Uterus (tissue), 4 donors: ENCODE data around the gene PLXNA4. TPM values are rescaled to one million over a fixed set of nuclear protein-coding genes. Genes with fewer than 3 reads are reported as not detected.

ENCODE experiments used
- DNase-seq, 2 donors: peaks; one replicate each; pipeline ENCODE4 v3.0.0-alpha.2; 2019 to 2020
- H3K27ac ChIP-seq, 2 donors: fragments of 200-600 bp; sonication (generic); 1 replicate in 1 of 2; 2 replicates in 1 of 2; pipeline ENCODE4 v1.5.1; 2016 to 2018
- H3K27me3 ChIP-seq, 2 donors: fragments of 200-600 bp; sonication (generic); one replicate each; pipeline ENCODE4 v1.5.1; 2018 to 2019; ENCODE audit warnings: control low read depth in 1 of 2
- H3K36me3 ChIP-seq, 2 donors: fragments of 200-600 bp; sonication (generic); one replicate each; pipeline ENCODE4 v1.5.1; 2019; ENCODE audit warnings: control low read depth in 1 of 2
- H3K4me1 ChIP-seq, 2 donors: fragments of 200-600 bp; sonication (generic); one replicate each; pipeline ENCODE4 v1.5.1; 2018 to 2019; ENCODE audit warnings: control low read depth in 1 of 2
- H3K4me3 ChIP-seq, 2 donors: fragments of 200-600 bp; sonication (generic); 1 replicate in 1 of 2; 2 replicates in 1 of 2; pipeline ENCODE4 v1.5.1; 2018 to 2019; ENCODE audit warnings: mild to moderate bottlenecking in 1 of 2
- H3K9me3 ChIP-seq, 2 donors: fragments of 200-600 bp; sonication (generic); one replicate each; pipeline ENCODE4 v1.5.1; 2019; ENCODE audit warnings: control low read depth in 1 of 2
- CTCF ChIP-seq, 4 experiments: fragments of 200-600 bp in 2 of 4; fragments of 450-650 bp in 2 of 4; sonication (generic) in 2 of 4; IDR thresholded peaks; one replicate each; pipeline ENCODE4 v1.5.1; 2016 to 2019; ENCODE audit warnings: antibody characterized with exemption in 4 of 4, mild to moderate bottlenecking in 2 of 4, moderate library complexity in 1 of 4
- POLR2A ChIP-seq, 2 donors: fragments of 450-650 bp; IDR thresholded peaks; one replicate each; pipeline ENCODE4 v1.6.1; 2016; ENCODE audit warnings: antibody characterized with exemption in 2 of 2, mild to moderate bottlenecking in 1 of 2, moderate library complexity in 1 of 2
- intact Hi-C: fragments of 100-400 bp; cut with DNase I; formaldehyde crosslinking; loops from one replicate; pipeline ENCODE4 v1.15.1; 2023; ENCODE audit warnings: low total_unique reads
- total RNA-seq, 4 donors: library from RNA; depleted of rRNA in 3 of 4; stranded (reverse); fragments of >200 nt in 3 of 4; gene quantifications; one replicate each; pipeline versions ENCODE4 v1.1.0 to v1.2.4, GENCODE V29; 2014 to 2023
- donor health status: DM: yes; HTN: yes; CAD: no.

Gene PLXNA4
- total RNA-seq, 4 donors from 2014 or later, result 4.1 to 16.5 (median 7.7) TPM

GRCh38 chr7:132213583-132213982 lies 362.7 kb downstream of the PLXNA4 start:
- DNase-seq, result no peak
- Histone ChIP-seq H3K4me3 (no peak overlapping the region), H3K36me3 (no peaks in the 10 kb centered on the region), H3K9me3 (no peaks in the 10 kb centered on the region), H3K4me1 (no peaks in the 10 kb centered on the region), H3K27ac (no peak overlapping the region), H3K27me3 (no peaks in the 10 kb centered on the region)
- TF ChIP-seq POLR2A (IDR thresholded peaks at IDR 0.05) (no peak), CTCF (IDR thresholded peaks at IDR 0.05) (no peak)
- intact Hi-C loops, result no loop called here

- no peak for DNase-seq
- intact Hi-C loops, result no loop called here
- no peak overlapping the region for H3K4me3 ChIP-seq
These were observed 364.3 kb downstream of the PLXNA4 start for GRCh38 chr7:132211971-132212370.

GRCh38 chr7:132210821-132211220 lies 365.4 kb downstream of the PLXNA4 start:
- Histone ChIP-seq H3K4me1 (no peaks in the 10 kb centered on the region), H3K27ac (no peak overlapping the region), H3K9me3 (no peaks in the 10 kb centered on the region), H3K4me3 (no peak overlapping the region), H3K36me3 (no peaks in the 10 kb centered on the region), H3K27me3 (no peaks in the 10 kb centered on the region)
- intact Hi-C loops, result no loop called here
- TF ChIP-seq CTCF (IDR thresholded peaks at IDR 0.05) (no peak), POLR2A (IDR thresholded peaks at IDR 0.05) (no peak)
- no peak for DNase-seq

More at GRCh38 chr7:132211971-132212370, 364.3 kb downstream of the PLXNA4 start:
- Histone ChIP-seq H3K36me3 (no peaks in the 10 kb centered on the region), H3K9me3 (no peaks in the 10 kb centered on the region), H3K27ac (no peak overlapping the region), H3K4me1 (no peaks in the 10 kb centered on the region), H3K27me3 (no peaks in the 10 kb centered on the region)
- TF ChIP-seq POLR2A (IDR thresholded peaks at IDR 0.05) (no peak), CTCF (IDR thresholded peaks at IDR 0.05) (no peak)

- Histone ChIP-seq H3K27me3 (no peaks in the 10 kb centered on the region), H3K4me3 (no peak overlapping the region), H3K4me1 (no peaks in the 10 kb centered on the region), H3K9me3 (no peaks in the 10 kb centered on the region), H3K27ac (no peak overlapping the region), H3K36me3 (no peaks in the 10 kb centered on the region)
- no peak for DNase-seq
- intact Hi-C loops, result no loop called here
- TF ChIP-seq POLR2A (IDR thresholded peaks at IDR 0.05), result no peak
- TF ChIP-seq CTCF (IDR thresholded peaks at IDR 0.05), result no peak
These were observed 368.5 kb downstream of the PLXNA4 start for GRCh38 chr7:132207782-132208181.

- Histone ChIP-seq H3K9me3 (no peaks in the 10 kb centered on the region), H3K4me1 (no peaks in the 10 kb centered on the region), H3K4me3 (no peak overlapping the region), H3K27me3 (no peaks in the 10 kb centered on the region), H3K27ac (no peak overlapping the region), H3K36me3 (no peaks in the 10 kb centered on the region)
- intact Hi-C loops, result no loop called here
- TF ChIP-seq POLR2A (IDR thresholded peaks at IDR 0.05) (no peak), CTCF (IDR thresholded peaks at IDR 0.05) (no peak)
- DNase-seq, result no peak
These were observed 369.1 kb downstream of the PLXNA4 start for GRCh38 chr7:132207211-132207610.
